HepG2 (cell line): ENCODE measurements around the gene ADAM15. TPM values are rescaled to one million over a fixed set of nuclear protein-coding genes. Genes with fewer than 3 reads are reported as not detected.

Experiments used
- ATRX ChIP-seq: sonication (generic); formaldehyde crosslinking; IDR thresholded peaks from 2 replicates; pipeline ENCODE4 v1.4.0; 2020; ENCODE audit warnings: missing genetic modification reagents, borderline replicate concordance
- CAMTA2 ChIP-seq: sonication (generic); formaldehyde crosslinking; IDR thresholded peaks from 2 replicates; pipeline ENCODE4 v1.4.0; 2020; ENCODE audit warnings: mild to moderate bottlenecking, missing genetic modification reagents, borderline replicate concordance
- GABPA ChIP-seq, 2 experiments: IDR thresholded peaks; 2 replicates each; pipeline ENCODE4 v1.6.1; 2011 to 2016; ENCODE audit warnings: low read depth in 2 of 2, low read length in 1 of 2, missing biosample characterization in 1 of 2, missing genetic modification characterization in 1 of 2
- HOXA3 ChIP-seq: sonication (generic); formaldehyde crosslinking; IDR thresholded peaks from 2 replicates; pipeline ENCODE4 v1.5.0; 2020; ENCODE audit warnings: missing genetic modification reagents
- KDM4B ChIP-seq: sonication (generic); formaldehyde crosslinking; IDR thresholded peaks from 2 replicates; pipeline ENCODE4 v1.4.0; 2020; ENCODE audit warnings: missing genetic modification reagents
- KLF13 ChIP-seq: sonication (generic); formaldehyde crosslinking; IDR thresholded peaks from 2 replicates; pipeline ENCODE4 v1.4.0; 2020; ENCODE audit warnings: mild to moderate bottlenecking, missing genetic modification reagents
- KMT2A ChIP-seq: sonication (generic); formaldehyde crosslinking; IDR thresholded peaks from 2 replicates; pipeline ENCODE4 v1.4.0; 2020; ENCODE audit warnings: missing genetic modification reagents
- MED1 ChIP-seq: sonication (generic); formaldehyde crosslinking; IDR thresholded peaks from 2 replicates; pipeline ENCODE4 v1.4.0; 2020; ENCODE audit warnings: missing genetic modification reagents
- NR3C1 ChIP-seq: sonication (generic); formaldehyde crosslinking; IDR thresholded peaks from 2 replicates; pipeline ENCODE4 v1.4.0; 2020; ENCODE audit warnings: missing genetic modification reagents
- RARG ChIP-seq: sonication (generic); formaldehyde crosslinking; IDR thresholded peaks from 2 replicates; pipeline ENCODE4 v1.4.0; 2020; ENCODE audit warnings: low read depth, mild to moderate bottlenecking, missing genetic modification reagents
- SAFB2 ChIP-seq: sonication (generic); formaldehyde crosslinking; IDR thresholded peaks from 2 replicates; pipeline ENCODE4 v1.5.1; 2020; ENCODE audit warnings: missing genetic modification reagents, low read depth, mild to moderate bottlenecking, borderline replicate concordance
- SALL1 ChIP-seq: sonication (generic); formaldehyde crosslinking; IDR thresholded peaks from 2 replicates; pipeline ENCODE4 v1.8.0; 2022; ENCODE audit warnings: mild to moderate bottlenecking, missing genetic modification reagents
- SOX13 ChIP-seq, 3 experiments: fragments of 450-650 bp in 1 of 3; sonication (generic) in 1 of 3; formaldehyde crosslinking in 1 of 3; IDR thresholded peaks in 2 of 3; conservative IDR thresholded peaks in 1 of 3; 2 replicates each; pipeline versions ENCODE4 v1.5.0 to v1.6.1; 2016 to 2020; ENCODE audit warnings: antibody characterized with exemption in 1 of 3, mild to moderate bottlenecking in 1 of 3, missing compliant biosample characterization in 1 of 3, missing genetic modification reagents in 1 of 3, moderate library complexity in 1 of 3
- SPEN ChIP-seq: sonication (generic); formaldehyde crosslinking; IDR thresholded peaks from 2 replicates; pipeline ENCODE4 v1.5.1; 2020; ENCODE audit warnings: low read depth, mild to moderate bottlenecking, missing genetic modification reagents
- TBX3 ChIP-seq: fragments of 450-650 bp; IDR thresholded peaks from 2 replicates; pipeline ENCODE4 v1.6.1; 2017; ENCODE audit warnings: antibody characterized with exemption, mild to moderate bottlenecking, inconsistent platforms, borderline replicate concordance
- YY1 ChIP-seq: IDR thresholded peaks from 2 replicates; pipeline ENCODE4 v1.6.1; 2011; ENCODE audit warnings: low read length, low read depth, moderate library complexity, mild to moderate bottlenecking; ENCODE audit not compliant: insufficient read depth, insufficient replicate concordance
- ZBTB7A ChIP-seq: sonication (generic); formaldehyde crosslinking; IDR thresholded peaks from 2 replicates; pipeline ENCODE4 v1.8.0; 2022; ENCODE audit warnings: mild to moderate bottlenecking, missing genetic modification reagents
- ZFAT ChIP-seq: sonication (generic); formaldehyde crosslinking; conservative IDR thresholded peaks from 2 replicates; pipeline ENCODE4 v1.8.1; 2023; ENCODE audit warnings: missing genetic modification reagents, inconsistent platforms
- ZFP36L1 ChIP-seq: sonication (generic); formaldehyde crosslinking; IDR thresholded peaks from 2 replicates; pipeline ENCODE4 v1.8.0; 2022; ENCODE audit warnings: mild to moderate bottlenecking, missing genetic modification reagents, moderate library complexity
- ZNF101 ChIP-seq: sonication (generic); formaldehyde crosslinking; IDR thresholded peaks from 2 replicates; pipeline ENCODE4 v1.4.0; 2020; ENCODE audit warnings: mild to moderate bottlenecking, low read depth, missing genetic modification reagents, borderline replicate concordance
- ZNF207 ChIP-seq: fragments of 450-650 bp; IDR thresholded peaks from 2 replicates; pipeline ENCODE4 v1.6.1; 2016; ENCODE audit warnings: antibody characterized with exemption, borderline replicate concordance
- ZNF282 ChIP-seq: fragments of 450-650 bp; IDR thresholded peaks from 2 replicates; pipeline ENCODE4 v1.6.1; 2018; ENCODE audit not compliant: partially characterized antibody
- ZNF34 ChIP-seq: sonication (generic); formaldehyde crosslinking; IDR thresholded peaks from 2 replicates; pipeline ENCODE4 v1.4.0; 2020; ENCODE audit warnings: mild to moderate bottlenecking, missing genetic modification reagents, borderline replicate concordance
- ZNF530 ChIP-seq: sonication (generic); formaldehyde crosslinking; IDR thresholded peaks from 2 replicates; pipeline ENCODE4 v1.5.0; 2020; ENCODE audit warnings: low read depth, mild to moderate bottlenecking, missing genetic modification reagents
- ZNF567 ChIP-seq: sonication (generic); formaldehyde crosslinking; IDR thresholded peaks from 2 replicates; pipeline ENCODE4 v1.8.1; 2023; ENCODE audit warnings: mild to moderate bottlenecking, missing genetic modification reagents, borderline replicate concordance
- ZNF672 ChIP-seq: sonication (generic); formaldehyde crosslinking; IDR thresholded peaks from 2 replicates; pipeline ENCODE4 v1.8.1; 2022; ENCODE audit warnings: missing genetic modification reagents
- ZNF790 ChIP-seq: sonication (generic); formaldehyde crosslinking; IDR thresholded peaks from 2 replicates; pipeline ENCODE4 v1.8.0; 2022; ENCODE audit warnings: missing genetic modification reagents, mild to moderate bottlenecking, borderline replicate concordance
- ZNF839 ChIP-seq: sonication (generic); formaldehyde crosslinking; IDR thresholded peaks from 2 replicates; pipeline ENCODE4 v1.4.0; 2020; ENCODE audit warnings: missing genetic modification reagents, mild to moderate bottlenecking, borderline replicate concordance
- polyA plus RNA-seq, 8 experiments: library from polyadenylated mRNA; depleted of rRNA in 3 of 8; stranded (reverse) in 7 of 8; unstranded in 1 of 8; fragments of >200 nt; fragmentation: Illumina TruSeq in 4 of 8; extraction: Trizol in 4 of 8; gene quantifications; 2 replicates each; pipeline versions ENCODE4 v1.2.1 to v1.2.3, GENCODE V29; 2011 to 2016; ENCODE audit warnings: low read depth in 4 of 8, missing spikeins in 1 of 8, mixed read lengths in 1 of 8; ENCODE audit not compliant: insufficient read depth in 1 of 8
- total RNA-seq, 5 experiments: library from RNA; depleted of rRNA; stranded (reverse); fragments of >200 nt; fragmentation: Illumina TruSeq; extraction: Trizol; gene quantifications; 2 replicates each; pipeline ENCODE4 v1.2.3, GENCODE V29; 2016; ENCODE audit warnings: low read depth in 1 of 5
- TF ChIP-seq, protein P1 (sequence below): sonication (generic); formaldehyde crosslinking; IDR thresholded peaks from 2 replicates; pipeline ENCODE4 v1.8.0; 2022; ENCODE audit warnings: mild to moderate bottlenecking, missing genetic modification reagents, borderline replicate concordance
- TF ChIP-seq, protein P2 (sequence below): sonication (generic); formaldehyde crosslinking; IDR thresholded peaks from 2 replicates; pipeline ENCODE4 v1.4.0; 2020; ENCODE audit warnings: mild to moderate bottlenecking, missing genetic modification reagents

The ADAM15 gene
- total and polyA plus RNA-seq, 2 of the 13 experiments (the other 11 are each of a cell fraction or from before 2014, with no cell fraction given): 17.9 to 25.6 TPM

DNA sequence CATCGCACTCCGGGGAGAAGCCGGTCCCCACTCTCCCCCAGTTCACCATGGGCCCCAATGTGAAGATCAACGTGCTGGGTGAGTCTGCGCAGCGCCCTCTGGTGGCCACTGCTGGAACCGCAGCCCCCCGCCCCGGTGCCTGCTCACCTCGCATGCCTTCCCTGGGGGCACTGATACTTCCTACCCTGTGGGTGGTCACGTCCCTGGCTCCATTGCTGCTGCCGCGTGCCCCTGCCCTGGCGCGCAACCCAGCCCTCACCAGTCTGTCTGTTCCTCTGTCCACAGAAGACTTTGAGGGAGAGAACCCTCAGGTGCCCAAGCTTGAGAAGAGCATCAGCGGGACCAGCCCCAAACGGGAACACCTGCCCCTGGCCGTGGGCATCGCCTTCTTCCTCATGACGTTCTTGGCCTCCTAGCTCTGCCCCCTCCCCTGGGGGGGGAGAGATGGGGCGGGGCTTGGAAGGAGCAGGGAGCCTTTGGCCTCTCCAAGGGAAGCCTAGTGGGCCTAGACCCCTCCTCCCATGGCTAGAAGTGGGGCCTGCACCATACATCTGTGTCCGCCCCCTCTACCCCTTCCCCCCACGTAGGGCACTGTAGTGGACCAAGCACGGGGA is 35.1 kb downstream of the ADAM15 start (continued):
- TF ChIP-seq ZFAT (no peak), SOX13 (IDR thresholded peaks at IDR 0.05) (no peak), SOX13 (CRISPR knock-in tag; conservative IDR thresholded peaks at IDR 0.05 in 1 of 2, IDR thresholded peaks at IDR 0.05 in 1 of 2) (no peak), ZNF790 (no peak), ZNF207 (no peak), MED1 (CRISPR knock-in tag) (0 out of 2 replicates have a peak, but pooled peaks have one; percentile 29), NR3C1 (CRISPR knock-in tag) (no peak), RARG (no peak), HOXA3 (peak; percentile 60), ZNF282 (no peak), SALL1 (peak; percentile 33; the same call in 1 of the 2 replicates), SPEN (CRISPR knock-in tag) (no peak), ZNF567 (CRISPR knock-in tag) (no peak), ZFP36L1 (CRISPR knock-in tag) (no peak), SAFB2 (CRISPR knock-in tag) (no peak), ZNF530 (CRISPR knock-in tag) (no peak), KLF13 (CRISPR knock-in tag) (no peak), ATRX (no peak), ZNF34 (CRISPR knock-in tag) (no peak), ZNF672 (0 out of 2 replicates have a peak, but pooled peaks have one; percentile 40), TBX3 (no peak), ZBTB7A (CRISPR knock-in tag) (no peak), KMT2A (0 out of 2 replicates have a peak, but pooled peaks have one; percentile 15), CAMTA2 (CRISPR knock-in tag) (no peak), ZNF839 (CRISPR knock-in tag) (no peak), GABPA (IDR thresholded peaks at IDR 0.05; ENCODE audit: low read depth, low read length) (no peak), GABPA (CRISPR knock-in tag; IDR thresholded peaks at IDR 0.05; ENCODE audit: low read depth) (no peak), KDM4B (CRISPR knock-in tag) (no peak), ZNF101 (no peak), YY1 (no peak)
- TF ChIP-seq, protein P1, sequence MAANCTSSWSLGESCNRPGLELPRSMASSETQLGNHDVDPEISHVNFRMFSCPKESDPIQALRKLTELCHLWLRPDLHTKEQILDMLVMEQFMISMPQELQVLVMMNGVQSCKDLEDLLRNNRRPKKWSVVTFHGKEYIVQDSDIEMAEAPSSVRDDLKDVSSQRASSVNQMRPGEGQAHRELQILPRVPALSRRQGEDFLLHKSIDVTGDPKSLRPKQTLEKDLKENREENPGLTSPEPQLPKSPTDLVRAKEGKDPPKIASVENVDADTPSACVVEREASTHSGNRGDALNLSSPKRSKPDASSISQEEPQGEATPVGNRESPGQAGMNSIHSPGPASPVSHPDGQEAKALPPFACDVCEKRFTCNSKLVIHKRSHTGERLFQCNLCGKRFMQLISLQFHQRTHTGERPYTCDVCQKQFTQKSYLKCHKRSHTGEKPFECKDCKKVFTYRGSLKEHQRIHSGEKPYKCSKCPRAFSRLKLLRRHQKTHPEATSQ (CRISPR knock-in tag): no peak
- TF ChIP-seq, protein P2, sequence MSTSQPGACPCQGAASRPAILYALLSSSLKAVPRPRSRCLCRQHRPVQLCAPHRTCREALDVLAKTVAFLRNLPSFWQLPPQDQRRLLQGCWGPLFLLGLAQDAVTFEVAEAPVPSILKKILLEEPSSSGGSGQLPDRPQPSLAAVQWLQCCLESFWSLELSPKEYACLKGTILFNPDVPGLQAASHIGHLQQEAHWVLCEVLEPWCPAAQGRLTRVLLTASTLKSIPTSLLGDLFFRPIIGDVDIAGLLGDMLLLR: no peak
